Neural cell (in vitro differentiated cells): ENCODE measurements around the gene FANCC.

Experiments
- EZH2 ChIP-seq: fragments of 200-600, 300-800 bp; shearing (Covaris generic), sonication (generic); IDR thresholded peaks from 2 replicates; pipeline ENCODE4 v1.6.1; 2014; ENCODE audit warnings: antibody characterized with exemption, low read length, borderline replicate concordance, mild to moderate bottlenecking; ENCODE audit not compliant: insufficient read depth, poor library complexity, severe bottlenecking
- MXI1 ChIP-seq: fragments of 450-650 bp; conservative IDR thresholded peaks from 2 replicates; pipeline ENCODE4 v1.6.1; 2014; ENCODE audit warnings: antibody characterized with exemption, mild to moderate bottlenecking; ENCODE audit not compliant: poor library complexity, severe bottlenecking
- POLR2AphosphoS5 ChIP-seq: IDR thresholded peaks from 2 replicates; pipeline ENCODE4 v1.6.1; 2012
- RAD21 ChIP-seq: fragments of 450-650 bp; conservative IDR thresholded peaks from 2 replicates; pipeline ENCODE4 v1.6.1; 2014; ENCODE audit warnings: antibody characterized with exemption, mild to moderate bottlenecking, moderate library complexity
- TAF1 ChIP-seq: IDR thresholded peaks from 2 replicates; pipeline ENCODE4 v1.6.1; 2012; ENCODE audit warnings: low read depth
- TF ChIP-seq, protein P1 (sequence below): fragments of 450-650 bp; IDR thresholded peaks from 2 replicates; pipeline ENCODE4 v1.5.1; 2014; ENCODE audit warnings: antibody characterized with exemption, mild to moderate bottlenecking, moderate library complexity; ENCODE audit not compliant: poor library complexity, severe bottlenecking

DNA sequence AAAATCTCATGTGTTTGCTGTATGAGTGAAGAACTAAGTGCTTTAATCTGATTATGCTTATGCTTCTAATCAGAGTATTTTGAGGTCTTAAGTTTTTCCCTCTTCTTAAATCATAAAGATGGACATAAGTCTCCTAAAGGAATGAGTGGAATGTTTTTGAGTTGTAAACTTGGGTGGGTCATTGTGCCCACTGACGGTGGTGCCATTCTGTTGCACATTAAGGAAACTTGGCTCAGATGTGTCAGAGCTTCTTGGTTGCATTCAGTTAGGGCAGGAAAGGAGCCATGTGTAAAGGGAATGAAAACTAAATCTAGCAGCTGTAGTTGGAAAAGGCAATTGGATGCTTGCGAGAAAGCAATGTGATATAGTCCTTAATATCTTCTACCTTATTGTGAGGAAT is 256.6 kb downstream of the FANCC start:
- TF ChIP-seq, protein P1, sequence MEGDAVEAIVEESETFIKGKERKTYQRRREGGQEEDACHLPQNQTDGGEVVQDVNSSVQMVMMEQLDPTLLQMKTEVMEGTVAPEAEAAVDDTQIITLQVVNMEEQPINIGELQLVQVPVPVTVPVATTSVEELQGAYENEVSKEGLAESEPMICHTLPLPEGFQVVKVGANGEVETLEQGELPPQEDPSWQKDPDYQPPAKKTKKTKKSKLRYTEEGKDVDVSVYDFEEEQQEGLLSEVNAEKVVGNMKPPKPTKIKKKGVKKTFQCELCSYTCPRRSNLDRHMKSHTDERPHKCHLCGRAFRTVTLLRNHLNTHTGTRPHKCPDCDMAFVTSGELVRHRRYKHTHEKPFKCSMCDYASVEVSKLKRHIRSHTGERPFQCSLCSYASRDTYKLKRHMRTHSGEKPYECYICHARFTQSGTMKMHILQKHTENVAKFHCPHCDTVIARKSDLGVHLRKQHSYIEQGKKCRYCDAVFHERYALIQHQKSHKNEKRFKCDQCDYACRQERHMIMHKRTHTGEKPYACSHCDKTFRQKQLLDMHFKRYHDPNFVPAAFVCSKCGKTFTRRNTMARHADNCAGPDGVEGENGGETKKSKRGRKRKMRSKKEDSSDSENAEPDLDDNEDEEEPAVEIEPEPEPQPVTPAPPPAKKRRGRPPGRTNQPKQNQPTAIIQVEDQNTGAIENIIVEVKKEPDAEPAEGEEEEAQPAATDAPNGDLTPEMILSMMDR = no peak
- no peak for TF ChIP-seq EZH2
- TF ChIP-seq TAF1 = no peak
- no peak for TF ChIP-seq MXI1
- no peak for TF ChIP-seq RAD21
- TF ChIP-seq POLR2AphosphoS5 = no peak
